ENCODE data around the gene CPT1A. TPM values are rescaled to one million over a fixed set of nuclear protein-coding genes. Genes with fewer than 3 reads are reported as not detected.

Gene CPT1A
- total RNA-seq, 1 donor, result 29.3 TPM

DNA sequence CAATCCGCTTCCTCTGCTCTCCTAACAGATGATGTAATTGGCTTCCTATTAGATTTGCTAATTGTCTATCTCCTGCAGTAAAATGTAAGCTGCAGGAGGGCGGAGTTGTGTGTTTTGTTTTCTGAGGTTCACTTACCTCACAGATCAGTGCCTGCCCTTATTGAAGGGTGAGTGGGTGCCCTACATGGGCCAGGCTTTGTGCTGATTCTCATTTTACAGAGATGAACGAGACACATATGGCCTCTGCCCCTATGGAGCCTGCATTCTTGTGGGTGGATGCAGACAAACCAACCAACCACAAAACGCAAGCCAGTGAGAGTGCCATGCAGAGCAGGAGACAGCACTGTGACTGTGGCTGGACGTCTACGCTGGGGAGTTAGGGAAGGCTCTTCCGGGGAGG, 100.3 kb downstream of the CPT1A start:
- Histone ChIP-seq H3K9me3 (ENCODE audit: low read depth, low read length) (no peaks in the 10 kb centered on the region), H3K27ac (ENCODE audit: low read depth, low read length) (no peak overlapping the region), H4K20me1 (ENCODE audit: insufficient read depth, low read length) (no peaks in the 10 kb centered on the region), H2AFZ (ENCODE audit: low read length) (no peak overlapping the region), H3K27me3 (ENCODE audit: insufficient read depth, low read length) (no peaks in the 10 kb centered on the region), H3K36me3 (ENCODE audit: insufficient read depth, low read length) (no peaks in the 10 kb centered on the region), H3K4me3 (ENCODE audit: insufficient read depth, low read length) (no peak overlapping the region), H3K4me2 (ENCODE audit: insufficient read depth, low read length) (peak overlapping the region; percentile 41), H3K79me2 (ENCODE audit: insufficient read depth, low read length) (no peaks in the 10 kb centered on the region), H3K4me1 (ENCODE audit: insufficient read depth, low read length) (peaks cover 5% of the 10 kb centered on the region)
- no peak for DNase-seq (ENCODE audit: insufficient read length, low spot score, missing footprints)
- no peak for TF ChIP-seq CTCF (IDR thresholded peaks at IDR 0.05; ENCODE audit: extremely low read depth, low read depth, low read length)

DNA sequence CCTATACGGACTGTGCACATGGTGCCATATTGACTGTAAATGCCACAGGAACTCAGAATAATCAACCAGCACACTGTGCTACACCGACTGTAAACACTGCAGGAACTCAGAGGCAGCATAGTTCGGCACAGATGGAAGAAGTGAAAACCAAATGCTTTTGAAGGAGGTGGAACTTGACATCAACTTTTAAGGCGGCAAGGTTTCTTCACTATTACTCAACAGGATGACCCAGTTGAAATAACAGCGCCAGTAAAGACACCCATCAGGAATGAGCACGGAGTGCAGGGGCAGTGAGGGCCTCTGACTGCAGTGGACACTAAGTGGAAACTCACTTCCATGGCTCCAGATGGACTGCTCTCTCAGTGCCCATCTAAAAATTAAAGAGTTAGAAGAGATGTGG, 106.1 kb downstream of the CPT1A start:
- no peaks in the 10 kb centered on the region for H3K4me1 ChIP-seq (ENCODE audit: insufficient read depth, low read length)
- no peak overlapping the region for H3K4me2 ChIP-seq (ENCODE audit: insufficient read depth, low read length)
- H3K27ac ChIP-seq (ENCODE audit: low read depth, low read length), result no peak overlapping the region
- no peaks in the 10 kb centered on the region for H4K20me1 ChIP-seq (ENCODE audit: insufficient read depth, low read length)
- no peak for DNase-seq (ENCODE audit: insufficient read length, low spot score, missing footprints)
- H3K27me3 ChIP-seq (ENCODE audit: insufficient read depth, low read length), result peaks cover 29% of the 10 kb centered on the region
- no peak for TF ChIP-seq CTCF (IDR thresholded peaks at IDR 0.05; ENCODE audit: extremely low read depth, low read depth, low read length)
- no peaks in the 10 kb centered on the region for H3K9me3 ChIP-seq (ENCODE audit: low read depth, low read length)
- H2AFZ ChIP-seq (ENCODE audit: low read length), result no peak overlapping the region
- no peak overlapping the region for H3K4me3 ChIP-seq (ENCODE audit: insufficient read depth, low read length)
- H3K36me3 ChIP-seq (ENCODE audit: insufficient read depth, low read length), result no peaks in the 10 kb centered on the region
- H3K79me2 ChIP-seq (ENCODE audit: insufficient read depth, low read length), result no peaks in the 10 kb centered on the region

DNA sequence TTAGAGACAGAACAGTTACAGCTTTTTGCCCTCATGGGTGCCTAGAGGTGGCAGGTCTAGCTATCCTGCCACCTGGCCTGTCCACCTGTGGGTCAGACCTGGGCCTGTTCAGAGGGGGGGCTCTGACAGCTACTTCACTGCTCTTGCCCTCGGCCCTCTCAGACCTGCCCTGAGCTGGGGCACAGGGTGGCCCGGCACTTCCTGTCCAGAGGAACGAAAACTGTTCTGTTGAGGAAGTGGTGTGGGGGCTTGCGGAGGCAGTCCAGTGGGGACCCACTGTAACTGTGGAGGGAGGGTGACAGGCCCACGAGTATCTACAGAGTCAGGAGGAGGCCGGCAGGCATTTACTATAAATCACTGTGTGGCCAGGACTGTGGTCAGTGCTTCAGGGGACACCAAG, 106.6 kb downstream of the CPT1A start:
- Histone ChIP-seq H3K27ac (ENCODE audit: low read depth, low read length) (no peak overlapping the region), H3K4me1 (ENCODE audit: insufficient read depth, low read length) (no peaks in the 10 kb centered on the region), H3K4me3 (ENCODE audit: insufficient read depth, low read length) (no peak overlapping the region), H3K4me2 (ENCODE audit: insufficient read depth, low read length) (no peak overlapping the region), H4K20me1 (ENCODE audit: insufficient read depth, low read length) (no peaks in the 10 kb centered on the region), H2AFZ (ENCODE audit: low read length) (no peak overlapping the region), H3K79me2 (ENCODE audit: insufficient read depth, low read length) (no peaks in the 10 kb centered on the region), H3K9me3 (ENCODE audit: low read depth, low read length) (no peaks in the 10 kb centered on the region), H3K27me3 (ENCODE audit: insufficient read depth, low read length) (peaks cover 29% of the 10 kb centered on the region), H3K36me3 (ENCODE audit: insufficient read depth, low read length) (no peaks in the 10 kb centered on the region)
- no peak for DNase-seq (ENCODE audit: insufficient read length, low spot score, missing footprints)
- no peak for TF ChIP-seq CTCF (IDR thresholded peaks at IDR 0.05; ENCODE audit: extremely low read depth, low read depth, low read length)

DNA sequence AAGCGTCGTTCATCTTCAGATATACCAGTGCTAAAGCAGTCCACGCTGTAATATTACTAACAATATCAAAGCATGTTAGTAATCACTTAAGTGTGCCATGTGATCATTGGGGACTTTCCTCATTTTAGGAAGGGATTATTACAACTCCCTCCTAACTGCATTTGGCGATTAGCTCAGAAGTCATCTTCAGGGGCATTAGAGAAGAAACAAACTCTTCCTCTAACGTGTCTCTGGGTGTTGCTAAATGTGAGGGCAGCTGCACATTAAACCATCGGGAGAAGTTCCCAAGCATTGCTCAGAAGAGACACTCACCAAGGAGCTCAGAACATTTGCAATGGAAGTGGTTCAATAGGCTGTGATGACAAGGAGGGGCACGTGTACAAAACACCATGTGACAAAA, 107.6 kb downstream of the CPT1A start:
- no peaks in the 10 kb centered on the region for H3K9me3 ChIP-seq (ENCODE audit: low read depth, low read length)
- H3K4me2 ChIP-seq (ENCODE audit: insufficient read depth, low read length), result no peak overlapping the region
- H3K4me3 ChIP-seq (ENCODE audit: insufficient read depth, low read length), result no peak overlapping the region
- H3K4me1 ChIP-seq (ENCODE audit: insufficient read depth, low read length), result no peaks in the 10 kb centered on the region
- no peaks in the 10 kb centered on the region for H3K79me2 ChIP-seq (ENCODE audit: insufficient read depth, low read length)
- H3K36me3 ChIP-seq (ENCODE audit: insufficient read depth, low read length), result no peaks in the 10 kb centered on the region
- no peak overlapping the region for H3K27ac ChIP-seq (ENCODE audit: low read depth, low read length)
- no peaks in the 10 kb centered on the region for H4K20me1 ChIP-seq (ENCODE audit: insufficient read depth, low read length)
- peaks cover 29% of the 10 kb centered on the region for H3K27me3 ChIP-seq (ENCODE audit: insufficient read depth, low read length)
- no peak for DNase-seq (ENCODE audit: insufficient read length, low spot score, missing footprints)
- TF ChIP-seq CTCF (IDR thresholded peaks at IDR 0.05; ENCODE audit: extremely low read depth, low read depth, low read length), result no peak
- no peak overlapping the region for H2AFZ ChIP-seq (ENCODE audit: low read length)
